Stimulated activated CD8-positive, alpha-beta memory T cell treated with anti-CD3 and anti-CD28 coated beads, Interleukin-4, amount 100 ng/mL, for 24 hours (primary cell): ENCODE data around the gene PTPRJ.

ENCODE experiments used
- DNase-seq: peaks from one replicate; pipeline ENCODE4 v3.0.0-alpha.2; 2020; ENCODE audit warnings: low read depth

PTPRJ gene

GRCh38 chr11:48041877-48042695 lies 61.7 kb downstream of the PTPRJ start:
- no peak for DNase-seq

- DNase-seq: no peak
Measured at GRCh38 chr11:48043111-48043990, 63.0 kb downstream of the PTPRJ start.

GRCh38 chr11:48043991-48044512 lies 63.7 kb downstream of the PTPRJ start:
- no peak for DNase-seq

- DNase-seq: no peak
Measured at GRCh38 chr11:48044577-48044976, 64.2 kb downstream of the PTPRJ start.

- no peak for DNase-seq
Measured at GRCh38 chr11:48045536-48045935, 65.2 kb downstream of the PTPRJ start.

- DNase-seq: no peak
Measured at GRCh38 chr11:48047616-48048015, 67.3 kb downstream of the PTPRJ start.

GRCh38 chr11:48049036-48049435 lies 68.7 kb downstream of the PTPRJ start:
- no peak for DNase-seq

- DNase-seq: no peak
Measured at GRCh38 chr11:48050304-48050703, 69.9 kb downstream of the PTPRJ start.

GRCh38 chr11:48051217-48051830 lies 71.0 kb downstream of the PTPRJ start:
- DNase-seq: no peak

GRCh38 chr11:48052183-48053044 lies 72.1 kb downstream of the PTPRJ start:
- DNase-seq: no peak

GRCh38 chr11:48054994-48055291 lies 74.6 kb downstream of the PTPRJ start:
- no peak for DNase-seq

GRCh38 chr11:48055292-48056132 lies 75.2 kb downstream of the PTPRJ start:
- DNase-seq: peak; percentile 24

- DNase-seq: no peak
Measured at GRCh38 chr11:48056325-48057183, 76.2 kb downstream of the PTPRJ start.

GRCh38 chr11:48058064-48058463 lies 77.7 kb downstream of the PTPRJ start:
- DNase-seq: no peak

- no peak for DNase-seq
Measured at GRCh38 chr11:48058788-48059187, 78.4 kb downstream of the PTPRJ start.

- no peak for DNase-seq
Measured at GRCh38 chr11:48062649-48063048, 82.3 kb downstream of the PTPRJ start.

- DNase-seq: no peak
Measured at GRCh38 chr11:48063424-48063978, 83.1 kb downstream of the PTPRJ start.

- no peak for DNase-seq
Measured at GRCh38 chr11:48064306-48064705, 83.9 kb downstream of the PTPRJ start.
